Stimulated activated CD8-positive, alpha-beta memory T cell treated with anti-CD3 and anti-CD28 coated beads, Interleukin-12 subunit alpha, Interleukin-12 subunit beta, amount 100 ng/mL, for 1 hour (primary cell): ENCODE measurements around the gene ITFG2.

ENCODE experiments used
- DNase-seq: peaks from one replicate; pipeline ENCODE4 v3.0.0-alpha.2; 2020; ENCODE audit warnings: low read depth

ITFG2 gene

DNA sequence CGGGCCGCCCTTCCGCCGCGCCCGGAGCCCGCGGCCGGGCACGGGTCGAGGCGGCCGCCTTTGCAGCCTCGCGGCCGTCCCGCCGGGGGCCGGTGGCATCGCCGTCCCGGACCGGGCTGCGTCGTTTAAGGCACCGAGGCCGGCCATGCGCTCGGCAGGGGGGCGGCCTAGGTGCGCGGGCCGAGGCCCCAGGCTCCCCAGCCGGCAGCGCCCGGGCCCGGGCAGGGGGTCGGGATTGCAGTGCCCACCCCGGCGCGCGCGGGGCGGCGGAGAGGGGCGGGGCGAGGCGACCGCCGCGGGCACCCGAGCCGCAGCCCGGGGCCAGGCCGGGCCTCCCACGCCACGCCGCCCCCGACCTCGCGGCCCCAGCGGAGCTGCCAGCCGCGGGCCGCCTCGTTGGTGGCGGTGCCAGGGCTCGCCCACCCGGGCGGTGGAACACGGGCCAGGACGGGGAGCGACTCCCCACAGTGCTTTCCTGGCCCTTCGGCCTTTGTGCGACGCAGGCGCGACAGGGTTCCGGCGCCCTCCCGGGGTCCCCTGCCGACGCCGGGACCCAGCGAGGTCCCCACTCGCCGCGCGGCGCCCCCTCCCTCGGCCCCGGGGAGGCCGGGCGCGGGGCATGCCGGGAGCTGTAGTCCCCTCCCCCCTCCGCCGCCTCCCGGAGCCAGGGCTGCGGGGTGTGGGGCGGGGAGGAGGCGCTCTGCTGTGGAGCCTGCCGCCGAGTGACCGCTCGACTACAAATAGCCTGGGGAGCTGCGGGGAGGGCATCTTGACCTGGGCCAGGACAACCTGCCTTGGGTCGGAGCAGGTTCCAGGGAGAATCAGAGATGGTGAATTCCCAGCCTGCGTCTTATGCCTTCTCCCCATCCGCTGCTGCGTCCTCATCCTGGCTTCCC is 16.9 kb upstream of the ITFG2 start:
- peak; percentile 54 for DNase-seq

DNA sequence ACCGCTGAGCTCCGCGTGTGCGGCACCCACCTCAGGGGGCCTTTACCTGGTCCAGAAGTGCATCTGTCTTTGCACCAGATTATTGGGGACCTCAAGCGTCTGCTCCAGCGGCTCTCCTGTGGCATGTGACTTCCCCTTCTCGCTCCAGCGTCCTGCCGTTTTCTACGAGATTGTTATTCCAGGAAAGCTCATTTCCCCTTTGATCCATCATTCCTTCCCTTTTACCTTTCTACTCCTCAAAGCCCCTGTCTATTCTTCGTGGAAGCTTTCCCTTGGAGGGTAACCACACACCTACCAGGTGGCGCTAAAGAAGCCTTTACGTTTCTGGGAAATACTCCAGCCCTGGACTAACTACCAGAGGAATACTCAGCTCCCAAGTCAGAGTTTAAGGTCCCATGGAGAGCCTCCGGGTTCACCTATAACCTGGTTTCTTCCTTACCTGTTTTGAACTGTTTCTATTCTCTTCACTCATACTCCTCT is 16.2 kb upstream of the ITFG2 start:
- DNase-seq: no peak

DNA sequence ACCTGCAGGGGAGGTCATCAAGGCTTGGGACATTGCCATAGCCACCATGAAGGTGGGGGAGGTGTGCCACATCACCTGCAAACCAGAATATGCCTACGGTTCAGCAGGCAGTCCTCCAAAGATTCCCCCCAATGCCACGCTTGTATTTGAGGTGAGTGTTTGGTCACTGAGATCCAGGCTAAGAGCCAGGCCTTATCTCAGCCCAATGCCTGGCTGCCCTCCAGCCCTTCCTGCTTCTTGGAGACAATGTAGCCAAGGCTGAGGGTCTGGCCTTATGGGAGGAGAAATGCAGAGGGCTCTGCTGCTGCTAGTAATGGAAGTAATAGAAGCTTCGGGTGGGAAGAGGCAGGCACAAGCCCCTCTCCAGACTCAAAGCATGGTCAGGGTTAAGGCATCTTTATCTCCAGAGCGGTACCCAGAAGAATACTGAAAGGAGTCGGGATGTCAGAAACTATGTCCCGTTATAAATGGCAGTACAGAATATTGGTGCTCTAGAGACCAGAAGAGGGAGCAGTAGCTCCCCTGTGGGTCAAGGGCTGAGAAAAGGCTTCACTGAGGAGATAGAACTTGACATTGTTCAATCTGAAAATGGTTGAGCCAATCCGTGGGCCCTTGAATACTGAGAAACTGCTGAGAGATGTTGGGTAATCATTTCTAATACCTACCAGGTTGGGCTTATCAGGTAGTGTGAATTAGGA is 14.6 kb upstream of the ITFG2 start:
- DNase-seq: no peak

DNA sequence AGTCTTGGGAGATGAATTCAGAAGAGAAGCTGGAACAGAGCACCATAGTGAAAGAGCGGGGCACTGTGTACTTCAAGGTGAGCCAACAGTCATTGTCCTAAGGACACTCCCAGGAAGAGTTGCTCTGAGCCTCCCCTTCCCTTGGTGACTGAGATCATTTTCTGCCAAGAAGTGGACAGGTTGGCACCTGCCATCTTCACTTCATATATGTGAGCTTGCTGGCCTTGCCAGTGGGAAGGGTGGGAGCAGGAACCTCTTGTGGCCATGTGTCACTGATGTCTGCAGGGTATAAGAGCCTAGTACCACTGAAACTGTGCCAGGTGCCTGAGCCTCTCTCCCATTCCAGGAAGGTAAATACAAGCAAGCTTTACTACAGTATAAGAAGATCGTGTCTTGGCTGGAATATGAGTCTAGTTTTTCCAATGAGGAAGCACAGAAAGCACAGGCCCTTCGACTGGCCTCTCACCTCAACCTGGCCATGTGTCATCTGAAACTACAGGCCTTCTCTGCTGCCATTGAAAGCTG is 12.4 kb upstream of the ITFG2 start:
- no peak for DNase-seq

DNA sequence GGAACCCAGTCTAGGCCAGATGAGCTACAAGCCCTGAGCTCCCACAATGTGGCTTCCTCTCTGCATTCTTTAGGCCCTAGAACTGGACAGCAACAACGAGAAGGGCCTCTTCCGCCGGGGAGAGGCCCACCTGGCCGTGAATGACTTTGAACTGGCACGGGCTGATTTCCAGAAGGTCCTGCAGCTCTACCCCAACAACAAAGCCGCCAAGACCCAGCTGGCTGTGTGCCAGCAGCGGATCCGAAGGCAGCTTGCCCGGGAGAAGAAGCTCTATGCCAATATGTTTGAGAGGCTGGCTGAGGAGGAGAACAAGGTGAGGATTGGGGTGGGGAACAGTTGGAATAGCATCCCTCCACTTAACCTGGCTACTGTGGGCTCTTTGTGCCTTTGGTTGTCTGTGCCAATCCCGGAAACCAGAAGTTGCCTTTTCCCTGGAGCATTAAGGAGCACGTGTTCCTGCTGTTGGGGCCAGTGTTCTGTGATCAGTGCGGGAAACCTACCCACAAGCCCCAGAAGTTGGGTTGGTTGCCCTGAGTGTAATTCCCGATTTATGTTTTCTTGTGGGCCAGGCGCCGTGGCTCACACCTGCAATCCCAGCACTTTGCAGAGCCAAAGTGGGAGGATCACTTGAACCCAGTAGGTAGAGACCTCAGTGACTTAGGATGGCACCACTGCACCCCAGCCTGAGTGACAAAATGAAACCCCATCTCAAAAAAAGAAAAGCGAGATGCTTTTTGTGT is 11.3 kb upstream of the ITFG2 start:
- DNase-seq: no peak

DNA sequence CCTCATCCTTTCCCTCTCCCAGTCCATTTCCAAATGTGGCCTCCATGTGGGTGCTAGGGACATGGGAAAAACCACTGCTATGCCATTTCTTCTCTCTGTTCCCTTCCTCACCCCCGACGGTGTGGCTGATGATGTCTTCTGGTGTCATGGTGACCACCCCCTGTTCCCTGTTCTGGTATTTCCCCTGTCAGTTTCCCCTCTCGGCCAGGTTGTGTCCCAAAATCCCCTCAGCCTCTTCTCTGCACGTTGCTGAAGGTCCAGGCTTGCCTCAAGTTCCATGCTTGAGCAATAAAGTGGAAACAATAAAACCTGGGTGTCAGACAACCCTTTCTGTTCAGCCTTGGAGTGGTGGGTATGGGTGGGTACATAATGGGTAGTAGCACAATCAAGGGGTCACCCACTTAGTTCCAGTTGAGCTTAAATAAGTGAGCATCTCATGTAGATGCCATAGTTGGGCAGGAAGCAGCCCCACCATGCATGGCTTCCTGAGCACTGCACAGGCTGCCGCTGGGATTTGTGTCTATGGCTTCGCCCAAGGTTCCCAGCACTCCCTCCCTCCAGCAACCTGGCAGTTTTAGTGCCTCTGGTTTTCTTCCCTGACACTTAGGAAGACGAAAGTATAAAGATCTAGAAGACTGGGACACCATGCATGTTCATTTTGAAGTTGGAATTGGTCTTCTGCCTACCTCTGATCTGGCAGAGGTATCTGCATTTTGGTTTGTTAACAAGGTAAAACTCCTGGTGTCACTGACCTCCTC is 8.7 kb upstream of the ITFG2 start:
- no peak for DNase-seq

DNA sequence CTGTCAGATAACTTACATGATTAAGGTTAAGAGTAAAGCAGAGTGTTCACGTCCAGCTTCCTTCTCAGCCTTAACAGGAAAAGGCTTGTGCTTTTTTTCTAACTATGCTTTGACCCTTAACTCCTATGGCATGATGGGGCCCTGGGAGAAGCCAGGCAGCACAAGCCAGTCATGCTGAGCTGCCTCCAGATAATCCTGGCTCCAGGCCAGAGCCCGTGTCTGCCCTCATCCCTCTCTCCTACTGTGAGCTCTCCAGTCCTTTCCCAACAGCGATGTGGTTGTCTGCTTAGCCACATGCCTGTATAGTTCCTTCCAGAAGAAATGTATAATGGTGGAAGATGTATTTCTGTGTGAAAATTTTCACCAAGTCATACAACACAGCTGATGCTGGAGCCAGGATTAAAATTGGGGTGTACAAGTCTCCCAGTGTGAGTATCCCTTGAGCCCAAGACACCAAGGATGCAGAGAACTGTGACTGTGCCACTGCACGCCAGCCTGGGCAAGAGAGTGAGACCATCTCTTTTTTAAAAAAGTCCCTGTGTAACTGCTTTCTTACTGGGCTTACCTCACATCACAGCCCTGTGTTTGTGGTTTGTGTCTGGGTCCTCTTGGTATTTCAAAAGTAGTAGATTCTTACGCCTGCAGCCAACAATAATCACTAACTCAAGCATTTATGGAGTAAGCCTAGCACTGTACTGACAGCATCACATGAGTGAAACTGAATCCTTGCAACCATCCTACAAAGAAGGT is 7.9 kb upstream of the ITFG2 start:
- DNase-seq: no peak

DNA sequence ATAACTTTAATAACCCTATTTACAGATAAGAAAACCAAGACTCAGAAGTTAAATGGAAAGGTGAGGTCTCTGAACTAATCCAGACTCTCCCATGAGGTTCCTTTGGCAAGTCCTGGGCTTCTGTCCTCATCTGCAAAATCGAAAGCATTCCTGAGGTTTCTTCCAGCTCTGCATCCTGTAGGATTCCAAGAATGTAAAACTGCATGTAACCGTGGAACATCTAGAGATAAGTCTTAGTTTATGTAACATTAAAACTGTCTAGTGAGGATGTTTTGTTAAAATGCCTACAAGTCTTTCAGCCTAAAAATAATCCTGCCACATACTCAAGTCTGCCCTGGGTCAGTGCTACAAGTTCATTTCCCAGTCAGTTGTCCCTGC is 7.3 kb upstream of the ITFG2 start:
- DNase-seq: no peak

DNA sequence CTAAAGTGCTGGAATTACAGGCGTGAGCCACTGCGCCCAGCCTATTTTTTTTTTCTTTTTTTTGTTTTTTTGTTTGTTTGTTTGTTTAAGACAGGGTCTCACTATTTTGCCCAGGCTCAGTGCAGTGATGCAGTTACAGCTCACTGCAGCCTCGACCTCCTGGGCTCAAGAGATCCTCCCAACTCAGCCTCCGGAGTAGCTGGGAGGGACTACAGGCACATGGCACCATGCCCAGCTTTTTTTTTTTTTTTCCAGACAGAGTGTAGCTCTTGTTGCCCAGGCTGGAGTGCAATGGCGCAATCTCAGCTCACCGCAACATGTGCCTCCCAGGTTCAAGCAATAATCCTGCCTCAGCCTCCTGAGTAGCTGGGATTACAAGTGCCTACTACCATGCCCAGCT is 5.8 kb upstream of the ITFG2 start:
- no peak for DNase-seq

DNA sequence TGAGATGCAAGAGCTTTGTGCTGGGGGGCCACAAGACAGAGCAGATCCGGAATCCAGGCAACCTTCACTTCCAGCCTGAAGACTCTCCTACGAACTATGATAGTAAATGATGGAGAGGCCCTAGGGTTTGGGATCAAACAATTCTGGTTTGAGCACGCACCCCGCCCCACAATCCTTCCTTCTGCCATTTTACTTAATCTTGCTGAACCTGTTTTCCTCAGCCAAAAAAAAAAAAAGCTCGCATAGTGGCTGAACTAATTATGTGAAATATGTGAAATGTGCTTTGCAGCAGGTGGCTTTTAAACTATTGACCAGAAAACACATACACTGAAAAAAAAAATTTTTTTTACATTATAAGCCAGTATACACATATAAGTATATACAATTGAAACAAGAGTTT is 667 bp upstream of the ITFG2 start:
- no peak for DNase-seq

DNA sequence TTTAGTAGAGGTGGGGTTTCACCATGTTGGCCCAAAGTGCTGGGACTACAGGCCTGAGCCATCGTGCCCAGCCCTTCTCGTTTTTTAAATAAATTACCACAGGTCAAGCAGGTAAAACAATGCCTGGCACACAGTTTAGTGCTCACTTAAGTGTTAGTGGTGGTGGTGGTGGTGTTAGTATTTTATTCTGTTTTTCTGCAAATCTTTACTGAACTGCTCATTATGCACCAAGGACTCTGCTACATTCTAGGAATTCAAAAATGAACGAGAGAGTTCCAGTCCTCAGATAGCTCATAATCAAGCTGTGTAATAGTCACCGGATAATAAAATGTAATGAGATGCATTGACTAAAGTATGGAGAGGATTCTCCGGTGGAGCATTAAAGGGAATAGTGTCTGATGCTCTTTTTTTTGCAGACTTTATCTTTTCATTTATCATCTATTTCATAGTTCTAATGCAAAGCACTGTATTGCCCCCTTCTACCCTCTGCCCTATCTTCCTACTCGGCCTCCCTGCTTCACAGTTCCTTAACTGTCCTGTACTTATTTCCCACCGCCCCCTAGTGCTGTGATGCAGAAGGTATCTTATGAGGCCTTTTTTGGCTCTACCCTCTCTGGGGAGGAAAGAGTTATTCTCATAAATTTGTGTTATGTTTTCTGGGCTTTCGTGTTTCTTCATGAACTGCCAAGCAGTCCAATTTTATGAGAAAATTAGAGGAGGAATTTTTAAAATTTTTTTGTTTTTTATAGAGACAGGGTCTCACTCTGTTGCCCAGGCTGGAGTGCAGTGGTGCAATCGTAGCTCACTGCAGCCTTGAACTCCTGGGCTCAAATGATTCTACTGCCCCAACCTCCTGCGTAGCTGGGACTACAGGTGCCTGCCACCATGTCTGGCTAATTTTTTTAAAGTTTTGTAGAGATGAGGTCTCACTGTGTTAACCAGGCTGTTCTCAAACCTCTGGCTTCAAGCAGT is 1.0 kb downstream of the ITFG2 start:
- no peak for DNase-seq

DNA sequence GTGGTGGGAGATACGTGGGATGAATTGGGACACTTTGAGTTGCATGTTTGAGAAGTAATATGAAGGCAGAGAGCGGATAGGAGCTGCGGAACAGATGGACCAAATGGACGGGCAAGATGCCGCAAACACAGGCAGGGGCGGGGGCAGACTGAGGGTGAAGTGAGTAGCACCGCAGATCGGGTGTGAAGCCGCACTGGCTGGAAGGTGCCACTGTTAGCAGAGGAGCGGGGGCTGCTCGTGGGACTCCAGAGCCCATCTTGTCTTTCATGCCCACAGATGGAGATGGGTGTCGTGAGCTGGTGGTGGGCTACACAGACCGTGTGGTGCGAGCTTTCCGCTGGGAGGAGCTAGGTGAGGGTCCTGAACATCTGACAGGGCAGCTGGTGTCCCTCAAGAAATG is 7.3 kb downstream of the ITFG2 start:
- no peak for DNase-seq

DNA sequence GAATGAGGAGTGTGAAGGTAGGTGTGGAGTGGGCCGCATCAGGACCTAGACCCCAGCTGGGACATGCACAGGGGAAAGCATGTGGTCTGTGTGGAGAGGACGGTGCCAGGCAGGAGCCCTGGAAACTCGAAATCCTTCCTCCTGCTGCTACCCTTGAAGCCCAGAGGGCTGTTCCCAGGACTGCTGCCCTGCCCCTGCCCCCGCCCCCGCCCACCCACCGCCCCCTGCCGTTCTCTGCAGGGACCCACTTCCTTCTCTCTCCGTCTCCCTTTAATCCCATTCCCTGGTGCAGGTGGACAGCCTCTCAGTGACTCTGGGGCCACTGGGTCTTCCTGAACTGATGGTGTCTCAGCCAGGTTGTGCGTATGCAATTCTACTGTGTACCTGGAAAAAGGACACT is 8.0 kb downstream of the ITFG2 start:
- DNase-seq: no peak

DNA sequence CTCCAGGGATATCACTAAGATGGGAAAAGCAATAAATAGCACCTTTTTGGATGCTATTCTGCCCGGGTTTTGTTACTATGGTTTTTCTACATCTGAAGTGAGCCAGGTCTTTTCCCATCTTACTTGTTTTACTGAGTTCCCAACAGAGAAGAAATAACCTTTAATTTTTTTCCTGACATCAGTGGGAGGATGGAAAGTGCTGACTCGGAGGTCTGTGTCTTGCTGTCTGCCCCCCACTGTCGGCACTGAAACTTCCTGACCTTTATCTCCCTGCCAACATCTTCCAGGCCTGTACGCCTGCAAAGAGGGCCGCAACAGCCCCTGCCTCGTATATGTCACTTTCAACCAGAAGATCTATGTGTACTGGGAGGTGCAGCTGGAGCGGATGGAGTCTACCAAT is 11.0 kb downstream of the ITFG2 start:
- DNase-seq: no peak

DNA sequence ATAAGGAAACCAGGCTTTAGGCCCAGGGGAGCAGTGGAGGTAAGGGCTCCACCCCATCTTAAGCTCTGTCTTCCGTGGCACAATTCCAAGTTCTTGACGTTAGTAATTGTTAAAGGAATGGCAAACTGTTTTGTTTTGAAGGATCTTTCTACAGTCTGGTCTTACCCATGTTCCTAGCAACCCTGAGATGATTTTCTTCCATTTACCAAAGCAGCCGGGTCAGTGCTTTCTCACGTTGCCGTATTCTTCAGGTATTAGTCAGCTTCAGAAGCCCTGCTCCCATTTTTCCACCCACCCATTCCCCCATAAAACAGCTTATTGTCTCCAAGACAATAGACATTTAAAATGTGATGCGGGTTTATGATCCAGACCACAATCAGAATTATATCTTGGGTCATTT is 12.1 kb downstream of the ITFG2 start:
- no peak for DNase-seq

DNA sequence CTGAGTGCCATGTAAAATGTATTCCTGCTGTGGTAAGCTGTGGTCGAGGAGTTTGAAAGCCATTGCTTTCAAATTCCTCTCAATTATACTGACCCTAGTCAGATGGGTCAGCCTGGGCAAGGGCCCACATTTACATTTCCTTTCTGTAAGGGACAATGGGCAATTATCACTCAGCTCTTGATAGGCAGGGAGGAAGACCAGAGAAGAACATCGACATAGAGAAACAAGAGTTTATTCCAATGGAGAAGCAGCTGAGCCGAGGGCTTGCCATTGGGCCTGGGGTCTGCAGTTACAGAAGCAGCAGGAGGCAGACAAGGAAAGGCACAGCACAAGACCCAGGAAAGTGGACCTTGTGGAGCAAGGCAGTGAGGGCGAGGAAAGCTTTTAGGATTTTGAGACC is 12.7 kb downstream of the ITFG2 start:
- DNase-seq: no peak

DNA sequence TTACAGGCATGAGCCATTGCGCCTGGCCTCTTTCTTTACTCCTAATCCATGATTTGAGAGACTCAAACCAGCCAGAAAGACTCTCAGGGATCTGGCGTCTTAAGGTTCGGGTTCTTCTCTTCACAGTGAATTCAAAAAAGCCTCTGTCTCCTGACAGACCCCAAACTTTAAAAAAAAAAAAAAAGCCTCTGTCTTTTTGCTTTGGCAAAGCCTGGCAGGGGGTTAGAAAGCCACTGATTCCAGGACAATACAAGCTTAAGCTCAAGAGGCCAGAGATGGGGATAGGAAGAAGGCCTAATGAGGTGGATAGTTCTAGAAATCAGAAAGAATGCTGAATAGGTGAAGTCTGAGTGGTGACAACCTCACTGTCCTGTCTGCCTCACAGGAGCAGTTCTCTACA is 13.6 kb downstream of the ITFG2 start:
- DNase-seq: no peak

DNA sequence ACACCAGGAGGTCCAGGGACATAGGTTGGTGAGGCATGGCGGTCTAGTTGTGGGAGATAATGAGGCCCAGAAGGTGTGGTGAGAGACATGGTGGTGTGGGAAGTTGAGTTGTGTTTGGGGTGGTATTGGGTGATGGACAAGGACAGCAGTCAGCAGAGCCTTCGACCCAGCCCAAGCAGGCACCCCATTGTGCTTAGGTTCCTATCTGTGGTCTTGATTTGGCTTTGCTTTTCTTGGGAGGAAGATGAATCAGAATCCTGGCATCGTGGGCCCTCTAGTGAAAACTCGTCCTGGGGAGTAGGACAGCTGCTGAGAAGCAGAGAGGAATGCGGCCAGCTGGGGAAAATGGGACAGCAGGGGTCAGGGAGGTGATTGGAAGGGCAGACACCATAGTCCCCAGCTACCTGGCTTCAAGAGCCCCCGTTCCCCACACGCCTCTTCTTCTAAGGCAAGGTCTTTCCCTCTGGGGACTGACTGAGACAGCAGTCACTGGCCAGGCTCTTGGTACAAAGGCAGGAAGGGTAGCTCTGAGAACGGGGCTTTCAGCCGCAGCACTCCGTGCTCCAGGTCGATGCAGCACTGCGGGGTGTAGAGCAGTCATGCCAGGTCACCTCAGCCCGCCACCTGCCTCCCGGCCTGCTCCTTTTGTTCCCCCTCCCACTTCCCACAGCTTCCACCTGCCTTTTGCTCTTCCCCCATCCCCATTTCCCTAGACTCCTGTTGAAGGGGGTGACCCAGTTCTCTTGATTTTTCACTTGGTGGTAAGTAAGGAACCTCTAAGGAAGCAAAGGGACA is 14.4 kb downstream of the ITFG2 start:
- no peak for DNase-seq

DNA sequence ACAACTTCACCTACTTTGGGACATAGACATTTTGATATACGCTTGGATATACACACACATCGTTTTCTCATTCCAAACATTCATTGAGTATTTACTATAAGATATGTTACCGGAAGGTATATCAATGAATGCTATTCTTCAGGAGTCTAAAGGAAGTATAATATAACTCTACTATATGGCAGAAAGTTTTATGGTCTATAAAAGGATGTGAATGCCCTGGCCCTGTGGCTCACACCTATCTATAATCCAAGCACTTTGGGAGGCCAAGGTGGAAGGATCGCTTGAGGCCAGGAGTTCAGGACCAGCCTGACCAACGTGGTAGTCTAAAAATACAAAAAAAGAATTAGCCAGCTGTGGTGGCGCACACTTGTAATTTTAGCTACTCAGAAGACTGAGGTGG is 16.8 kb downstream of the ITFG2 start:
- DNase-seq: no peak
